ENCODE results near the gene RNF5.

The RNF5 gene

GRCh38 chr6:32194825-32195651, 16.8 kb downstream of the RNF5 start:
- DNase-seq (ENCODE audit: low spot score) (no peak), ATAC-seq (ENCODE audit: low read depth) (peak; percentile 92; the same call in 2 of the 3 replicates)
- H3K36me3 ChIP-seq (ENCODE audit: low read depth): no peaks in the 10 kb centered on the region
- peak overlapping the region; percentile 78 for H3K27ac ChIP-seq (ENCODE audit: poor library complexity, severe bottlenecking)
- H3K9me3 ChIP-seq (ENCODE audit: severe bottlenecking): no peaks in the 10 kb centered on the region
- peak; percentile 51 for TF ChIP-seq CTCF (IDR thresholded peaks at IDR 0.05; ENCODE audit: poor library complexity, severe bottlenecking)
- no peaks in the 10 kb centered on the region for H3K27me3 ChIP-seq (ENCODE audit: insufficient read depth, poor library complexity, severe bottlenecking)
- peaks cover 7% of the 10 kb centered on the region for H3K4me1 ChIP-seq (ENCODE audit: insufficient read depth, poor library complexity, severe bottlenecking)
- peak overlapping the region; percentile 29 for H3K4me3 ChIP-seq (ENCODE audit: severe bottlenecking)

GRCh38 chr6:32195652-32195901, 17.4 kb downstream of the RNF5 start:
- Histone ChIP-seq H3K4me3 (ENCODE audit: severe bottlenecking) (peak overlapping the region; percentile 50), H3K9me3 (ENCODE audit: severe bottlenecking) (no peaks in the 10 kb centered on the region), H3K27me3 (ENCODE audit: insufficient read depth, poor library complexity, severe bottlenecking) (no peaks in the 10 kb centered on the region), H3K27ac (ENCODE audit: poor library complexity, severe bottlenecking) (peak overlapping the region; percentile 78), H3K4me1 (ENCODE audit: insufficient read depth, poor library complexity, severe bottlenecking) (peaks cover 7% of the 10 kb centered on the region), H3K36me3 (ENCODE audit: low read depth) (no peaks in the 10 kb centered on the region)
- no peak for TF ChIP-seq CTCF (IDR thresholded peaks at IDR 0.05; ENCODE audit: poor library complexity, severe bottlenecking)
- DNase-seq (ENCODE audit: low spot score) (peak; percentile 100), ATAC-seq (ENCODE audit: low read depth) (no peak; the same call in 2 of the 3 replicates)

- Histone ChIP-seq H3K27me3 (ENCODE audit: insufficient read depth, poor library complexity, severe bottlenecking) (no peaks in the 10 kb centered on the region), H3K4me1 (ENCODE audit: insufficient read depth, poor library complexity, severe bottlenecking) (peaks cover 7% of the 10 kb centered on the region), H3K27ac (ENCODE audit: poor library complexity, severe bottlenecking) (peak overlapping the region; percentile 78), H3K4me3 (ENCODE audit: severe bottlenecking) (peak overlapping the region; percentile 50), H3K36me3 (ENCODE audit: low read depth) (no peaks in the 10 kb centered on the region), H3K9me3 (ENCODE audit: severe bottlenecking) (no peaks in the 10 kb centered on the region)
- no peak for TF ChIP-seq CTCF (IDR thresholded peaks at IDR 0.05; ENCODE audit: poor library complexity, severe bottlenecking)
- DNase-seq (ENCODE audit: low spot score): peak; percentile 84
- ATAC-seq (ENCODE audit: low read depth): no peak; the same call in 2 of the 3 replicates
These were observed 17.9 kb downstream of the RNF5 start for GRCh38 chr6:32195902-32196681.

- no peaks in the 10 kb centered on the region for H3K27me3 ChIP-seq (ENCODE audit: insufficient read depth, poor library complexity, severe bottlenecking)
- H3K4me3 ChIP-seq (ENCODE audit: severe bottlenecking): peak overlapping the region; percentile 50
- H3K36me3 ChIP-seq (ENCODE audit: low read depth): no peaks in the 10 kb centered on the region
- H3K4me1 ChIP-seq (ENCODE audit: insufficient read depth, poor library complexity, severe bottlenecking): peaks cover 7% of the 10 kb centered on the region
- peak overlapping the region; percentile 78 for H3K27ac ChIP-seq (ENCODE audit: poor library complexity, severe bottlenecking)
- TF ChIP-seq CTCF (IDR thresholded peaks at IDR 0.05; ENCODE audit: poor library complexity, severe bottlenecking): no peak
- ATAC-seq (ENCODE audit: low read depth): no peak
- no peak for DNase-seq (ENCODE audit: low spot score)
- no peaks in the 10 kb centered on the region for H3K9me3 ChIP-seq (ENCODE audit: severe bottlenecking)
These were observed 18.7 kb downstream of the RNF5 start for GRCh38 chr6:32196682-32197616.

Measured in RWPE2 (cell line).